Posterior cingulate gyrus (tissue), 11 donors: ENCODE data around the gene KLF3.

Source experiments
- DNase-seq, 10 donors: peaks; one replicate each; pipeline versions ENCODE4 v3.0.0 to v3.0.0-alpha.2; 2020 to 2021; ENCODE audit warnings: mixed read lengths in 3 of 10
- intact Hi-C: fragments of 100-400 bp; cut with DNase I; formaldehyde crosslinking; loops from one replicate; pipeline ENCODE4 v1.15.1; 2023

KLF3 gene

GRCh38 chr4:38688676-38689355 lies 24.8 kb downstream of the KLF3 start:
- intact Hi-C loops: no loop called here
- no peak for DNase-seq

- no peak for DNase-seq
- intact Hi-C loops: no loop called here
These were observed 27.4 kb downstream of the KLF3 start for GRCh38 chr4:38691251-38692008.

GRCh38 chr4:38692421-38692820 lies 28.4 kb downstream of the KLF3 start:
- no peak for DNase-seq
- intact Hi-C loops: no loop called here

GRCh38 chr4:38693569-38693968 lies 29.6 kb downstream of the KLF3 start:
- intact Hi-C loops: no loop called here
- DNase-seq: no peak

- no peak for DNase-seq
- intact Hi-C loops: no loop called here
These were observed 30.3 kb downstream of the KLF3 start for GRCh38 chr4:38694330-38694729.

GRCh38 chr4:38695809-38696208 lies 31.8 kb downstream of the KLF3 start:
- intact Hi-C loops: no loop called here
- DNase-seq: no peak

- no peak for DNase-seq
- intact Hi-C loops: no loop called here
These were observed 32.7 kb downstream of the KLF3 start for GRCh38 chr4:38696697-38697096.

GRCh38 chr4:38698176-38698575 lies 34.2 kb downstream of the KLF3 start:
- intact Hi-C loops: no loop called here
- no peak for DNase-seq

GRCh38 chr4:38699112-38699511 lies 35.1 kb downstream of the KLF3 start:
- no peak for DNase-seq
- intact Hi-C loops: no loop called here

- DNase-seq: no peak
- intact Hi-C loops: no loop called here
These were observed 39.6 kb downstream of the KLF3 start for GRCh38 chr4:38703635-38704034.

GRCh38 chr4:38704622-38705154 lies 40.7 kb downstream of the KLF3 start:
- intact Hi-C loops: no loop called here

GRCh38 chr4:38706301-38706700 lies 42.3 kb downstream of the KLF3 start:
- intact Hi-C loops: no loop called here
- DNase-seq: no peak

More at GRCh38 chr4:38704622-38705154, 40.7 kb downstream of the KLF3 start:
- no peak for DNase-seq

GRCh38 chr4:38710053-38710452 lies 46.1 kb downstream of the KLF3 start:
- intact Hi-C loops: no loop called here
- DNase-seq: no peak

GRCh38 chr4:38711066-38711465 lies 47.1 kb downstream of the KLF3 start:
- intact Hi-C loops: no loop called here
- no peak for DNase-seq

GRCh38 chr4:38715050-38715449 lies 51.1 kb downstream of the KLF3 start:
- intact Hi-C loops: no loop called here
- no peak for DNase-seq

- intact Hi-C loops: no loop called here
- no peak for DNase-seq
These were observed 52.3 kb downstream of the KLF3 start for GRCh38 chr4:38716256-38716655.

- intact Hi-C loops: no loop called here
- no peak for DNase-seq
These were observed 53.6 kb downstream of the KLF3 start for GRCh38 chr4:38717604-38718003.

- no peak for DNase-seq
- intact Hi-C loops: no loop called here
These were observed 59.1 kb downstream of the KLF3 start for GRCh38 chr4:38723114-38723513.

GRCh38 chr4:38723726-38724474 lies 59.9 kb downstream of the KLF3 start:
- DNase-seq: no peak
- intact Hi-C loops: no loop called here

- intact Hi-C loops: no loop called here
These were observed 60.4 kb downstream of the KLF3 start for GRCh38 chr4:38724475-38724808.

GRCh38 chr4:38728631-38729141 lies 64.7 kb downstream of the KLF3 start:
- DNase-seq: no peak
- intact Hi-C loops: no loop called here

More at GRCh38 chr4:38724475-38724808, 60.4 kb downstream of the KLF3 start:
- no peak for DNase-seq
